Cardiac fibroblast (primary cell): ENCODE results near the gene RHEB.

Experiments used
- DNase-seq, 2 donors: peaks; one replicate each; pipeline versions ENCODE4 v3.0.0 to v3.0.0-alpha.2; 2010; ENCODE audit warnings: low read depth in 2 of 2
- H3K4me3 ChIP-seq, 2 donors: replicated peaks in 1 of 2; 1 replicate in 1 of 2; 2 replicates in 1 of 2; pipeline ENCODE4 v1.5.1; 2011; ENCODE audit warnings: low read depth in 2 of 2, low read length in 2 of 2, mild to moderate bottlenecking in 2 of 2, moderate library complexity in 1 of 2
- CTCF ChIP-seq: IDR thresholded peaks from one replicate; pipeline ENCODE4 v1.5.1; 2011; ENCODE audit warnings: low read depth, mild to moderate bottlenecking, low read length, inconsistent platforms

RHEB gene

GRCh38 chr7:151436446-151437158, 83.1 kb downstream of the RHEB start:
- TF ChIP-seq CTCF: no peak
- peak in 1 of 2 donors; percentile 52 for DNase-seq
- H3K4me3 ChIP-seq: no peak overlapping the region

- no peak for DNase-seq
- TF ChIP-seq CTCF: no peak
- no peak overlapping the region for H3K4me3 ChIP-seq
These were observed 83.7 kb downstream of the RHEB start for GRCh38 chr7:151435971-151436370.

GRCh38 chr7:151435103-151435916, 84.4 kb downstream of the RHEB start:
- TF ChIP-seq CTCF: no peak
- no peak overlapping the region for H3K4me3 ChIP-seq
- DNase-seq: no peak

GRCh38 chr7:151434549-151434948, 85.1 kb downstream of the RHEB start:
- no peak overlapping the region for H3K4me3 ChIP-seq
- DNase-seq: no peak
- TF ChIP-seq CTCF: no peak

- no peak overlapping the region for H3K4me3 ChIP-seq
- DNase-seq: no peak
- TF ChIP-seq CTCF: no peak
These were observed 85.8 kb downstream of the RHEB start for GRCh38 chr7:151433721-151434400.

- no peak for DNase-seq
- H3K4me3 ChIP-seq: no peak overlapping the region
- peak; percentile 8 for TF ChIP-seq CTCF
These were observed 86.8 kb downstream of the RHEB start for GRCh38 chr7:151432658-151433521.
